Lower lobe of right lung (tissue), 2 donors: Measurements from ENCODE around the gene KCNMB4. TPM values are rescaled to one million over a fixed set of nuclear protein-coding genes. Genes with fewer than 3 reads are reported as not detected.

Source experiments
- ATAC-seq, 2 donors: fragments of 200-7000 bp; cut with Tn5 transposase; one replicate each; pipeline ENCODE4 v1.9.1; 2020 to 2022; ENCODE audit warnings: mild to moderate bottlenecking in 2 of 2, moderate library complexity in 2 of 2
- DNase-seq: peaks from one replicate; pipeline ENCODE4 v3.0.0-alpha.2; 2020
- H3K27ac ChIP-seq: fragments of 200-600 bp; one replicate; pipeline ENCODE4 v1.8.0; 2022
- H3K27me3 ChIP-seq: fragments of 200-600 bp; one replicate; pipeline ENCODE4 v1.8.0; 2022; ENCODE audit warnings: low read depth
- H3K36me3 ChIP-seq: fragments of 200-600 bp; one replicate; pipeline ENCODE4 v1.8.0; 2022; ENCODE audit warnings: mild to moderate bottlenecking
- H3K4me1 ChIP-seq: fragments of 200-600 bp; one replicate; pipeline ENCODE4 v1.8.0; 2022
- H3K4me3 ChIP-seq: fragments of 200-600 bp; one replicate; pipeline ENCODE4 v1.8.0; 2022; ENCODE audit warnings: mild to moderate bottlenecking
- H3K9me3 ChIP-seq: fragments of 200-600 bp; one replicate; pipeline ENCODE4 v1.8.0; 2022
- intact Hi-C: fragments of 100-400 bp; cut with DNase I; formaldehyde crosslinking; loops from one replicate; pipeline ENCODE4 v1.11.0; 2022
- long read RNA-seq: library from polyadenylated mRNA; unstranded; transcript quantifications from one replicate; pipeline ENCODE4 v2.0.0, GENCODE V29; 2021
- total RNA-seq: library from RNA; stranded (reverse); fragmentation: NEBNext Ultra II Directional; extraction: Animal tissue kit (Norgen Biotek cat#: 25700); gene quantifications from one replicate; pipeline ENCODE4 v1.2.1, GENCODE V29; 2021
- TF ChIP-seq, protein P1 (sequence below): fragments of 200-600 bp; IDR thresholded peaks from one replicate; pipeline ENCODE4 v1.8.0; 2022; ENCODE audit warnings: antibody characterized with exemption, mild to moderate bottlenecking
- donor health status: DM: no; HTN: yes; CAD: no; lungs with severe emphysema.

KCNMB4 gene, protein sequence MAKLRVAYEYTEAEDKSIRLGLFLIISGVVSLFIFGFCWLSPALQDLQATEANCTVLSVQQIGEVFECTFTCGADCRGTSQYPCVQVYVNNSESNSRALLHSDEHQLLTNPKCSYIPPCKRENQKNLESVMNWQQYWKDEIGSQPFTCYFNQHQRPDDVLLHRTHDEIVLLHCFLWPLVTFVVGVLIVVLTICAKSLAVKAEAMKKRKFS
- total RNA-seq: 4.5 TPM
- long read RNA-seq, full-length matches to known transcripts: 13 of 21 reads
- long read RNA-seq, partial matches to known transcripts: 0 of 21 reads
- long read RNA-seq, other reads (novel, unspliced or antisense): 8 of 21 reads

DNA sequence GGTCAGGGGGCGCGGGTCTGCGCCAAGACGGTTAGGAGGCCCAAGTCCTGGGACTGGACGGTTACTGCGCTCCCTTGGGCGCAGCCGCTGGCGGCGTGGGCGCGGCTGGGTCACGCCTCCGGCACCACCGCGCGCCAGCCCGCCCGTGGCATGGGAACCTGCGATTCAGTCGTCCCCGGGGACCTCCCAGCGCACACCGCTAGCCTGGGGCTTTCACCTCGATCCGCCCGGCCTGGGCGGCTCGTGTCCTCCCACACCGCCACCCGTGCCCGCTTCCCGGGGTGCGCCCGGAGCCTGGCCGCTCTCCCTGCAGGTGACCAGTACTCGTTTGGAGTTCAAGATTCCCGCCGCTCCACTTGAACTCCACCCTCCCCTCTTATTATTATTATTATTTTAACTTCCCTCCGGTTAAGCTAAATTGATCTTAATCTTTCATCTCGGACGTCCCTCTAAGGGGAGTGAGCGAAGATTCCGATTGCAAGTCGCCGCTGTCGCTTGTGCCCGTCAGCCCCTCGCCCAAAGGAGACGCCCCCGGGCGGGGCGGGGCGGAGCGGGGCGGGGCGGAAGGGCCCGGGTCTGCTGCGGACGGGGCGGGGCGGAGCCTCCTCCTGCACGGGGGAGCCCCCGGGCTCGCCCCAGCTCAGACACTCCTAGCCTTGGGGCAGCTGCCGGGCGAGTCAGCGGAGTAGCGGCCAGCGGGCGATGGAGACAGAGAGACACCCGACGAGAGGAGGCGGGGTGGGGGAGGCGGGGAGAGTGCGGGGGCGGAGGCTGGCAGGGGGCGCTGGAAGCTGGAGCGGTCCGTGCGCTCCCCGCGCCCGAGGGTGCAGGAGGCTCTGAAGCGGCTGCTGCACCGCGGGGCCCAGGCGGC, at the start of gene KCNMB4:
TSS of gene KCNMB4 (plus strand) at position 643 of the 871 bp plus-strand sequence. CDS start 445 bp downstream, outside the sequence.
- DNase-seq (peak; percentile 65), ATAC-seq (peak; percentile 84 to 91)
- Histone ChIP-seq H3K27me3 (peaks cover 17% of the 10 kb centered on the region), H3K36me3 (no peaks in the 10 kb centered on the region), H3K9me3 (no peaks in the 10 kb centered on the region), H3K4me3 (peak within 1 kb of the TSS; percentile 73), H3K4me1 (peaks cover 9% of the 10 kb centered on the region), H3K27ac (peak within 1 kb of the TSS; percentile 59)
- TF ChIP-seq, protein P1, sequence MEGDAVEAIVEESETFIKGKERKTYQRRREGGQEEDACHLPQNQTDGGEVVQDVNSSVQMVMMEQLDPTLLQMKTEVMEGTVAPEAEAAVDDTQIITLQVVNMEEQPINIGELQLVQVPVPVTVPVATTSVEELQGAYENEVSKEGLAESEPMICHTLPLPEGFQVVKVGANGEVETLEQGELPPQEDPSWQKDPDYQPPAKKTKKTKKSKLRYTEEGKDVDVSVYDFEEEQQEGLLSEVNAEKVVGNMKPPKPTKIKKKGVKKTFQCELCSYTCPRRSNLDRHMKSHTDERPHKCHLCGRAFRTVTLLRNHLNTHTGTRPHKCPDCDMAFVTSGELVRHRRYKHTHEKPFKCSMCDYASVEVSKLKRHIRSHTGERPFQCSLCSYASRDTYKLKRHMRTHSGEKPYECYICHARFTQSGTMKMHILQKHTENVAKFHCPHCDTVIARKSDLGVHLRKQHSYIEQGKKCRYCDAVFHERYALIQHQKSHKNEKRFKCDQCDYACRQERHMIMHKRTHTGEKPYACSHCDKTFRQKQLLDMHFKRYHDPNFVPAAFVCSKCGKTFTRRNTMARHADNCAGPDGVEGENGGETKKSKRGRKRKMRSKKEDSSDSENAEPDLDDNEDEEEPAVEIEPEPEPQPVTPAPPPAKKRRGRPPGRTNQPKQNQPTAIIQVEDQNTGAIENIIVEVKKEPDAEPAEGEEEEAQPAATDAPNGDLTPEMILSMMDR: no peak
- intact Hi-C loops: no loop called here

DNA sequence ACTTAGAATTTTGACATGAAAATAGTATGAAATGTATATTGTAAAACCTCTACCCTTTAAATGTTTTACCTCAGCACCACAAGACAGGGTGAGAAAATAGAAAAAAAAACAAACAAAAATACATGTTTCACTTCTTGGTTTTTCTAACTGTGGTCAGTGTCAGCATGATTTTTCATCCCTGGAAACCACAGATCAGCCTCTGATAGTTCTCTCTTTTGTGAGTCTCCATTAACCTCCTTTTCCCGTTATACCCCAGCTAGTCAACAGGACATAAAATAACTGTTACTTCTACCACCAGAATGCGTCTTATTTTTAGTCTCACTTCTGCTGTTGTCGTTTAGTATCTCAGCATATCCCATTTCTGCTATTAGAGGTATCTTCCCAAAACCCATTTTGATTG, 48.3 kb upstream of the KCNMB4 start:
- no peak overlapping the region for H3K4me3 ChIP-seq
- H3K27ac ChIP-seq: no peak overlapping the region
- DNase-seq: no peak
- H3K27me3 ChIP-seq: no peaks in the 10 kb centered on the region
- TF ChIP-seq, protein P1: no peak
- intact Hi-C loops: no loop called here
- H3K36me3 ChIP-seq: no peaks in the 10 kb centered on the region
- no peaks in the 10 kb centered on the region for H3K4me1 ChIP-seq
- H3K9me3 ChIP-seq: no peaks in the 10 kb centered on the region
- ATAC-seq: peak in 1 of 2 donors; percentile 62

DNA sequence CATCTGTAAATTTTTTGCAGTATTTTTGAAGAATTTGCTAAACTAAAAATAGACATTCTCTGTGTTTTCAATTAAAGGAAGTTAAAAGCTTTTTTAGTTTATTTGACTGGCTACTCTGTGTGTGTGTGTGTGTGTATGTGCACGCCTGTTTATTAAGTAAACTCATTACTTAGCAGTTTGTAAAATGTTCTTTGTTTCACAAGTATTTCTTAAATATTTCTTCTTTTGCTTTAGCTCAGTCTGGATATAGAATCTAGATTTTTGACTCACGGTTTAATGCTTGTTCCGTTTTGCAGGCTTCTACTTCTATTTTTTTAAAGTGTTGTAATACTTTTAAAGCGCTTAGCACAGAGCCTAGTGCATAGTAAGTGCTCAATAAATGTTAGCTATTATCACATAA, 46.5 kb upstream of the KCNMB4 start:
- Histone ChIP-seq H3K4me3 (no peak overlapping the region), H3K4me1 (no peaks in the 10 kb centered on the region), H3K27me3 (no peaks in the 10 kb centered on the region), H3K36me3 (peaks cover 4% of the 10 kb centered on the region), H3K9me3 (no peaks in the 10 kb centered on the region), H3K27ac (no peak overlapping the region)
- DNase-seq (no peak), ATAC-seq (no peak)
- intact Hi-C loops: no loop called here
- TF ChIP-seq, protein P1: no peak

DNA sequence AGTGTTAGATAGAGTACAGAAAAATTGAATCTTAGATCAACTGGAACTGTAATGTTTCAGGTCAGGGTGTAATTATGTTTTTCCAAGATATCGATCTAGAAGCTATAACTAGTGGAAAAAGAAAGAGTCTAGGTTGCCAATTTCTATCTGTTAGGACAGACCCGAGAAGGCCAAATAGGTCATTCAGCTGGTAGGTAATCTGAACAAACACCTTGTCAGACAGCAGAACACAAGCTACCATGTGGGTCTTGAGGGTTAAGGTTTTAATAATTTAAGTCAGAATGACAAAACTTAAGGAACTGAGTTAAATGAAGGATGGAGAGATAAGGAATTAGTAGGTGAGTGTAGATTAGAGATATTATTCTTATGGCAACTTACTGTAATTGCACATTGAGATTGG, 44.9 kb upstream of the KCNMB4 start:
- H3K4me1 ChIP-seq: no peaks in the 10 kb centered on the region
- TF ChIP-seq, protein P1: no peak
- H3K27me3 ChIP-seq: no peaks in the 10 kb centered on the region
- ATAC-seq: no peak
- H3K9me3 ChIP-seq: no peaks in the 10 kb centered on the region
- DNase-seq: no peak
- no peak overlapping the region for H3K27ac ChIP-seq
- peaks cover 4% of the 10 kb centered on the region for H3K36me3 ChIP-seq
- intact Hi-C loops: no loop called here
- no peak overlapping the region for H3K4me3 ChIP-seq

DNA sequence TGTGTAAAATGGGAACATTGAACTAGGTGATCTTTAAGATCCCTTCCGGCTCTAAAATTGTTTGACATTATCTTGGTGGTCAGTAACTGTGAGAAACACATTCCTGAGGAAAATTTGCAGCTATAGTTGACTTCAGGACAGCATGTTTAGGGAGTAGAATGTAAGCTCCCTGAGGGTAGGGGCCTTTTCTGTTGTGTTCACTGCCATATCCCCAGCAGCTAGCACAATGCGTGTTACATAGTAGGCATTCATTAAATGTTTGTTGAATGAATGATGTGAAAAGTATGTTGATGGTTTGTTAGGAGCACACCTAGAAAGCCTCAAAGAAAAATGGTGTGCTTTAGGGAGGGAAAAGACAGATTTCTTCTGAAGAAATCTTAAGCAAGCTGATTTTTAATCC, 38.5 kb upstream of the KCNMB4 start:
- intact Hi-C loops: no loop called here
- no peaks in the 10 kb centered on the region for H3K4me1 ChIP-seq
- ATAC-seq: no peak
- TF ChIP-seq, protein P1: no peak
- H3K4me3 ChIP-seq: no peak overlapping the region
- no peak overlapping the region for H3K27ac ChIP-seq
- no peaks in the 10 kb centered on the region for H3K27me3 ChIP-seq
- H3K9me3 ChIP-seq: no peaks in the 10 kb centered on the region
- no peak for DNase-seq
- peaks cover 9% of the 10 kb centered on the region for H3K36me3 ChIP-seq
